ENCODE data around the gene IL7R. TPM values are rescaled to one million over a fixed set of nuclear protein-coding genes. Genes with fewer than 3 reads are reported as not detected.

The IL7R gene
- total RNA-seq, 1 donor from 2014 or later = not detected

DNA sequence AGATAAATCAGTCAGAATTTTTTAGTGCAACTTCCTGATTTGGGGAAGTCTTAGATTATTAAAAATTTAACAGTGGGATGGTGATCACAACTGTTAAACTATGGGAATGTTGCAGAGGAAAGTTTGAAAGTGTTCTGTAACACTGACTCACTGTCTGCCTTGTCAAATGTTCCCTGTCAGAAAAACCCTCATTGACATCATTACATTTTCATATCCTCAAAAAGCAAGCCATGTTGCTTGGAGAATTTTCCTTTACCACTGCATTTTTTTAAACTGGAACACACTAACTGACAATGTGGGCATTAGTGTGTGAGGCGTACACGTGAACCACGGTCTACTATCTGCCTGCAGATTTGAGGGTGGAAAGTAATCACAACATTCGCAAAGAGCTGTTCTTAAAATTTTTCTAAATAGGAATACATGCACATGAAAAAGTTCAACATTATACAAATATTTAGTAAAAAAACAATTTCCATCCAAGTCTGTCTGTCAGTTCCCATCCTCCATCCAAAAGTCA, 28.6 kb upstream of the IL7R start:
- no peak for DNase-seq (ENCODE audit: low spot score, unreplicated experiment)
- peaks cover 6% of the 10 kb centered on the region for H3K4me1 Mint-ChIP-seq (ENCODE audit: low read depth)
- H3K9me3 Mint-ChIP-seq (ENCODE audit: low read depth) = no peaks in the 10 kb centered on the region
- H3K36me3 Mint-ChIP-seq (ENCODE audit: insufficient read depth) = no peaks in the 10 kb centered on the region
- no peak overlapping the region for H3K27ac Mint-ChIP-seq
- peaks cover 4% of the 10 kb centered on the region for H3K27me3 Mint-ChIP-seq
- no peak overlapping the region for H3K4me3 Mint-ChIP-seq (ENCODE audit: low read depth)
- TF ChIP-seq, protein P1, sequence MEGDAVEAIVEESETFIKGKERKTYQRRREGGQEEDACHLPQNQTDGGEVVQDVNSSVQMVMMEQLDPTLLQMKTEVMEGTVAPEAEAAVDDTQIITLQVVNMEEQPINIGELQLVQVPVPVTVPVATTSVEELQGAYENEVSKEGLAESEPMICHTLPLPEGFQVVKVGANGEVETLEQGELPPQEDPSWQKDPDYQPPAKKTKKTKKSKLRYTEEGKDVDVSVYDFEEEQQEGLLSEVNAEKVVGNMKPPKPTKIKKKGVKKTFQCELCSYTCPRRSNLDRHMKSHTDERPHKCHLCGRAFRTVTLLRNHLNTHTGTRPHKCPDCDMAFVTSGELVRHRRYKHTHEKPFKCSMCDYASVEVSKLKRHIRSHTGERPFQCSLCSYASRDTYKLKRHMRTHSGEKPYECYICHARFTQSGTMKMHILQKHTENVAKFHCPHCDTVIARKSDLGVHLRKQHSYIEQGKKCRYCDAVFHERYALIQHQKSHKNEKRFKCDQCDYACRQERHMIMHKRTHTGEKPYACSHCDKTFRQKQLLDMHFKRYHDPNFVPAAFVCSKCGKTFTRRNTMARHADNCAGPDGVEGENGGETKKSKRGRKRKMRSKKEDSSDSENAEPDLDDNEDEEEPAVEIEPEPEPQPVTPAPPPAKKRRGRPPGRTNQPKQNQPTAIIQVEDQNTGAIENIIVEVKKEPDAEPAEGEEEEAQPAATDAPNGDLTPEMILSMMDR (IDR thresholded peaks at IDR 0.05; ENCODE audit: unreplicated experiment) = no peak

DNA sequence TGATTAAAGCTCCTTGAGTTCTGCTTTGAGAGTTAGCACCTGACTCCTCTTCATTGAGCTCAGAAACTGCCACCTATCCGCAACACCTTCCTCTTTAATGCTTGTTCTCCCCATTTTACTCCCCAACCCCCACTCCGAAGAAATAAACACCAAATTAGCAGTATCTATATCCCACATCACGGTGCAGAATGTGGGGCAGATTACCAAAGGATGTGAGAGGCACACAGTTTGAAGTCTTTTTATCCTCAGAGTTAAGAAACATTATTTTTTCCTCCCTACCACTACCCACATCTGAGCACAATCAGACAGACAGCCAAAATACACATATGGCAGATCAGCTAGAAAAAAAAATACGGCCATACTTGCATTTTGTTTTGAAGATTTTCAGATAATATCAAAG, 26.1 kb upstream of the IL7R start:
- Mint-ChIP-seq H3K27ac (no peak overlapping the region), H3K36me3 (ENCODE audit: insufficient read depth) (no peaks in the 10 kb centered on the region), H3K9me3 (ENCODE audit: low read depth) (no peaks in the 10 kb centered on the region), H3K4me1 (ENCODE audit: low read depth) (peaks cover 6% of the 10 kb centered on the region), H3K4me3 (ENCODE audit: low read depth) (no peak overlapping the region), H3K27me3 (no peaks in the 10 kb centered on the region)
- DNase-seq (ENCODE audit: low spot score, unreplicated experiment) = no peak
- TF ChIP-seq, protein P1 (IDR thresholded peaks at IDR 0.05; ENCODE audit: unreplicated experiment) = no peak

DNA sequence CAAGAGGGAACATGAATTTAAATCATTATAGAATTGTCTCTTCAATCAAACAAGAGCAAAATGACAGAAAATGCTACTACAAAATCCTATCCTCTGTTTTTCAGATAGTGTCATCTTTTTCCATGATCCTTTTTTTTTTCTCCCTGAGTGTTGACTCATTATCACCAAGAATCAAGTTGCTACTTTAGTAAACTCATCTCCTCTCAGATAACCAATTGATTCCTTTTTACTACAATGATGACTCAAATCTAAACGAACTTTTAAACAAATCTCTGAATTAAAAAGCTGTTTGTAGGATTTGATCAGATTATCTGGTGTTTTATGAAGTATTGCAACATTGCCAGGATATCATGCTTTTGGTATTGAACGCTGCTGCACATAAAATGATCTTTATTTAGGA, 23.9 kb upstream of the IL7R start:
- Mint-ChIP-seq H3K36me3 (ENCODE audit: insufficient read depth) (no peaks in the 10 kb centered on the region), H3K27me3 (no peaks in the 10 kb centered on the region), H3K27ac (no peak overlapping the region), H3K4me1 (ENCODE audit: low read depth) (peaks cover 11% of the 10 kb centered on the region), H3K9me3 (ENCODE audit: low read depth) (no peaks in the 10 kb centered on the region), H3K4me3 (ENCODE audit: low read depth) (no peak overlapping the region)
- DNase-seq (ENCODE audit: low spot score, unreplicated experiment) = no peak
- TF ChIP-seq, protein P1 (IDR thresholded peaks at IDR 0.05; ENCODE audit: unreplicated experiment) = no peak

DNA sequence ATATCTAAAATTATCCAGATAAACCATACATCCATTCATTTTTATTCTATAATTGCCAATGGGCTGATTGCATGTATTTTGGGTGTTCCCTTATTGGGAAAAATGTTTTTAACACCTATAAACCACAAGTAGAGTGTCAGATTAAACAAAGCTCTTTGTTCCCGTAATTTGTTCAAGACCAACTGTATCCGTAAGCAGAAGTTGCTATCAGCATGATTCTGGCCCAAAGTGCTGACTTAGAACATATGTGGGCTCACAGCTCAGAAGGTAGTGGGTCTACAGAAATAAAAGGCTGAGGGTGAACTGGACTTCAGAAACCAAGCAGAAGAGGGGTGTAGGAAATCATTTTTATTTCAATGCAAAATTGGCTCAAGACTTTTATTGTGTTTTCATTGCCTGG, 23.5 kb upstream of the IL7R start:
- no peak overlapping the region for H3K27ac Mint-ChIP-seq
- DNase-seq (ENCODE audit: low spot score, unreplicated experiment) = no peak
- no peaks in the 10 kb centered on the region for H3K36me3 Mint-ChIP-seq (ENCODE audit: insufficient read depth)
- H3K9me3 Mint-ChIP-seq (ENCODE audit: low read depth) = no peaks in the 10 kb centered on the region
- H3K4me3 Mint-ChIP-seq (ENCODE audit: low read depth) = no peak overlapping the region
- no peaks in the 10 kb centered on the region for H3K27me3 Mint-ChIP-seq
- TF ChIP-seq, protein P1 (IDR thresholded peaks at IDR 0.05; ENCODE audit: unreplicated experiment) = no peak
- H3K4me1 Mint-ChIP-seq (ENCODE audit: low read depth) = peaks cover 11% of the 10 kb centered on the region

DNA sequence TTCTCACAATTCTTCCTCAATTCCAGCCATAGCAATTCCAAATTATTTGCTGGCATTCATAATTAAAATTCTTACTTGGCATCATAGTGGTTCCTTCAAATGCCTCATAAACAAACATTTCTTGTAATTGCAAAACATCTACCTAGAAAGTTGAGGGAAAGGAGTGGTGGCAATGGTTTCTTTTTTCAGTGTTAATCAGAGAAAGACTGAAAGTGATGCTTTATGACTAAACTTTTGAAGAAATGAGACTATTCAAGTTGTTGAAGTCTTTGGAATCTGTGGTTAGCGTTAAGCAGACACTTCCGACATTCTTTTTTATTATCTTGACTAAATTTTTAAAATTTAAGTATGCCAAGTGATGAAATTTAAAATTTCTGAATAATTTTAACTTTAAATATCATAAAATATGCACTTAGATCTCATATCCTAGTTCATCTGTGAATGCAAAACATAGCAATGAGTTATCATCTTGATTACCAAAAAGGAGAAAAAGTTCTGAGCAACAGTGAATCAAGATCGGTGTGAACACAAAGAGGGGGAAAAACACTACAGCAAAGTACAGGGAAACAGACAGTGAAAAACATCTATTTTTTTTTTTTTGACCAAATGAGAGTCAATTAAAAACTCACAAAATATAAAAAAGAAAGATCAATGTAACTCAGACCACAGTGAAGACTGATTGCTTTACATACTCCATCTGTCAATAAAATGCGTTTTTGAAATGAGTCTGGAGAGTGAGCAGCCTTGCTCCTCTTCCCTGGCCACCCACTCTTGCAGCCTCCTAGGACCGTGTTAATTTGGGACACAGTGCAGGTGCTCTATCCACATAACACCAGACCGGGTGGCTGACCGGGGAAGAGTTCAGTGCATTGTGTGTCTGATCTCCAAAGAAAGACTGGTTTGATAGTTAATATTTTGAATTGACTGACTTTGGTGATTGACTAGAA, 20.6 kb upstream of the IL7R start:
- H3K4me3 Mint-ChIP-seq (ENCODE audit: low read depth) = no peak overlapping the region
- peaks cover 9% of the 10 kb centered on the region for H3K4me1 Mint-ChIP-seq (ENCODE audit: low read depth)
- no peaks in the 10 kb centered on the region for H3K36me3 Mint-ChIP-seq (ENCODE audit: insufficient read depth)
- TF ChIP-seq, protein P1 (IDR thresholded peaks at IDR 0.05; ENCODE audit: unreplicated experiment) = no peak
- no peak for DNase-seq (ENCODE audit: low spot score, unreplicated experiment)
- no peaks in the 10 kb centered on the region for H3K9me3 Mint-ChIP-seq (ENCODE audit: low read depth)
- H3K27me3 Mint-ChIP-seq = no peaks in the 10 kb centered on the region
- H3K27ac Mint-ChIP-seq = no peak overlapping the region
